Effector CD8-positive, alpha-beta T cell (primary cell): ENCODE data around the gene LRRC18.

Experiments
- DNase-seq: peaks from one replicate; lab custom pipeline; 2025; lab: John Stamatoyannopoulos, UW

Gene LRRC18

DNA sequence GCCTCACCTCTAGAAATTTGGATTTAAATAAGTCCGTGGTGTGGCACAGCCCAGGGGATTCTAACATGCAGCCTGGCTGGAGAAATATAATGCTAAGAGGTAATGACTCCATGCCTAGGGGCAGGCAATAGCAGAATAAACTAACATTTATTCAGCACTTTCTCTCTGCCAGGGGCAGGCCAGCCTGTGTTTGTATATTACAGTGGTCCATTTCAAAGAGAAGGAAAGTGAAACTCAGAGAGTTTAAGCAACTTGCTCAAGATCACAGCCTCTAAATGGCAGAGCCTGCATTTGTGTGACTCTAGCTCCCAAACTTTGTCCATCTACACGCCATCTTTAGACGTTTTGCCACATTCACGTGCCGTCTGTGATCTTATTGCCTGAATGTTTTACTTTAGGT, 6.7 kb upstream of the LRRC18 start:
- no peak for DNase-seq

- DNase-seq, result no peak
Measured at GRCh38 chr10:48945441-48946130, 5.9 kb upstream of the LRRC18 start.

DNA sequence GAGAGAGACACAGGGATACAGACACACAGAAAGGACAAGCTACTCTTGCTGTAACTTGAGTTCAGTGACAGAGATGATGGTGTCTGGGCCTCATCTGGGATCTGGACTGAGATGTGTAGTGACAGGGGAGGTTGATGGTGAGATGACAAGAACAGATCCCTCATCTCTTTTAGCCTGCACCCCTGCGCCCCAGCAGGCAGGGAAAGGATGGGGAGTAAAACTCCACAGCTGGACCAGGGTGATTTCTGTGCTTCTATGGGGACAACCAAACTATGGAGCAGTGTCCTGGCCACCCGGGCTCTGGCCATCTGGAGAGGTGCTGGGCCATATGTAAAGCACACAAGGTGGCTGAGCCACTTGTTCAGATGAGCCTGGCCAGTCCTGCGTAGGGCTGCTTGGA, 4.5 kb upstream of the LRRC18 start:
- DNase-seq, result no peak

DNA sequence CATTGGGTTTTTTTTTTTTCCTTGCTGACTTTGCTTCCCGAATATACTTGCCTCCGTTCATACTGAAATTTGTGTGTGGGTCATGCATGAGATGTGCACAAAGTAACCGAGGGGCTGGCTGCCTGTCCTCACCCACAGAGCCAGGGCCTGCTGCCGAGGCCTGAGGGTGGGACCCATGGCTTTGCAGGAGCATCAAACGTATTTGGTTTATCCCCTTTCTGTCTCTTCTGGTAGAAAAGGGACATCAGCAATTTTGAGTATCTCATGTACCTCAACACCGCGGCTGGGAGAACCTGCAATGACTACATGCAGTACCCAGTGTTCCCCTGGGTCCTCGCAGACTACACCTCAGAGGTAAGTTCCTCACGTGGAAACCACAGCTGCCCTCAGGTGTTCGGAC, 3.5 kb upstream of the LRRC18 start:
- no peak for DNase-seq

GRCh38 chr10:48941427-48942075, 1.9 kb upstream of the LRRC18 start:
- no peak for DNase-seq

GRCh38 chr10:48940958-48941357, 1.3 kb upstream of the LRRC18 start:
- DNase-seq, result no peak

DNA sequence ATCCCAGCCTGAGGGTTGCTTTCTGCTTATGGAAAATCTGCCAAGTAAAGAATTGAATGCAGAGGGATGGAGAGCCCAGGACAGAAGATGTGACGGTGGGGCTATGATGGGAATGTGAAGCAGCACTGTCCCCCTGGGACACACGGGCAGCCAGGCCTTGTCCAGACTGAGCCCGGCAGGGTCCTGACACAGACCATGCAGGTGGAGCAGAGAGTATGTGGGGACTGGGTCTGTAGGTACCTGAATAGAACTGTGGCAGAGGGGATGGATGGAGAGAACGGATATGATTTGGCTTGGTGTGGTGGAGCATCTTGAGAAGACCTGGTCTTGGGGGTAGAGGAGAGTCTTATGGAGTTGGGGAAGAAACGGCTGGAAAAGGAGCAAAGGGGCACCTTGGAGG, 732 bp upstream of the LRRC18 start:
- DNase-seq, result no peak

DNA sequence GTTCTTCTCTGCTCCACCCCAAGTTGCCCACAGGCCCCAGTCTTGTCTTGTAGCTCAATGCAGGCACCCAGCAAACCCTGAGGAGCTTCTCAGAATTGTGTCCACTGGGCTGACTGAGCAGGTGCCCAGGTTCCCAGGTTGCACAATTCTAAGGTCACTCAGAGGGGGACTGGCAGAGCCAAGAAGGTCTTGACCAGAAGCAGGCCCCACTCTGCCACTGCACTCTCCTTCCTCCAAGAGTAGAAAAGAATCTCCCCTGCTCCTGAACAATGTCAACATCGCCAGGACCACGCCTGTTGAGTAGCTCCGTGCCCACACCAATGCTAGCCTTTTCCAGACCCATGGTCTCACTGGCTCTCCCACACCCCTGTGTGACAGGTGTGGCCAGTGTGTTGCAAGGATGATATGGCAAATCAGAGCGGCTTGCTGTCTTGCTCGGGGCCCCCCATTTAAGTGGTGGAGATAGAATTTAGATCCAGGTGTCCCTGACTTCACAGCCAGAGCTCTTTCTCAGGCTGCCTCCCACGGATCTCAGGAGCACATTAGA, 577 bp downstream of the LRRC18 start:
- no peak for DNase-seq

GRCh38 chr10:48938281-48938680, 1.4 kb downstream of the LRRC18 start:
- no peak for DNase-seq

DNA sequence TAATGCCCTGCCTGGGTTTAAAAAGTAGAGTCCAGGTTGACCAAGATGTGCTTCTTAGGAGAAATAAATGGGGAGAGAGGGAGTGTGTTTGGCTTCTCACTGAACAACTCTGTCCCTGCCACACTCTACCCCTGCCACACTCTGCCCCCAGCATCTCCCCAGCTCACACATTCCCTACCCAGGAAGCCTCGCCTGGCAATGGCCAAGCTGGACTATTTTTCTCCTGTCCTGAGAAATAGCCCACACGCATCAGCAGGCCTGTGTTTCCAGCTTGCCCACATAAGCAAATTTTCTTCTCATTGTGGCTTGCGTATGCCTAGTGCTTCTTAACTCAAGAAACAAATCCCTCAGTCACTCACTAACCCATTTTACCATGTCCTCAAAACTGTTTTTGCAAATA, 1.8 kb downstream of the LRRC18 start:
- no peak for DNase-seq

GRCh38 chr10:48935577-48935976, 4.1 kb downstream of the LRRC18 start:
- no peak for DNase-seq

DNA sequence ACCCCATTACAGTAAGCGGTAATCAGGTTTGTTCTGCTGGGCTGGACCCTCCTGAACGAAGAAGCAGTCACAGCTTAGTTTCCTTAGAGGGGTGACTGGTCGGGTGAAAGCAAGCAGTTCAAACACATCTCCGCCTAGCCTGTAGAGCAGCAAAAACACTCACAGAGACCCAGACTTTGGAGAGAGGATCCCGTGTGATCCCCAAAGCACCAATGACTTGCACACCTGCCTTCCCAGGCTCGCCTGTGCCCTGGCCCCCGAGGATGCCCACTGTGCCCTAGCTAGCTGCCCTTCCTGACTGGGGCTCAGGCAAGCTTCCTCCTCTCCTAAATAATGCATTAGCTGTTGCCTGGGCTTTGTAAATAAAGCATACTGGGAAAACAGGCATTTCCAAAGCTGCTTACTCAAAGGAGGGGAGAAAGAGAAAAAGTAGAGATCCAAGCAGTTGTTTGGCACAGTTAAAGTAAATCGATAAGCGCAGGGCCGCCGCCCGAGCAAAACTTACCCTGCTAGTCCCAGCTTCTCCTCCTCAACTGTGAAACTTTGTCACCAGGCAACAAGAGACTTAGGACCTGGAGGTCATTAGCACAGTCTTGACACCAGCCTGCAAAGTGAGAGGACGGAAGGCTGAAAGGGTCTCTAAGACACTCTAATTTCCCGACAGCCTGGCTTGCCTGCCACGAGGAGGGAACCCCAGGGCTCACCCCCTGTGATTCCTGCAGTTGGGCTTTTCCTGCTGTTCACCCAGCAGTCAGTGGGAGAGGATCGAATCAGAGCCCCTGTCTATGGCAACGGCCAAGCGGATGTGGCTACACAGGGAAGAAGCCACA, 4.8 kb downstream of the LRRC18 start:
- no peak for DNase-seq

- no peak for DNase-seq
Measured at GRCh38 chr10:48932831-48933664, 6.6 kb downstream of the LRRC18 start.

- no peak for DNase-seq
Measured at GRCh38 chr10:48931188-48931587, 8.5 kb downstream of the LRRC18 start.

DNA sequence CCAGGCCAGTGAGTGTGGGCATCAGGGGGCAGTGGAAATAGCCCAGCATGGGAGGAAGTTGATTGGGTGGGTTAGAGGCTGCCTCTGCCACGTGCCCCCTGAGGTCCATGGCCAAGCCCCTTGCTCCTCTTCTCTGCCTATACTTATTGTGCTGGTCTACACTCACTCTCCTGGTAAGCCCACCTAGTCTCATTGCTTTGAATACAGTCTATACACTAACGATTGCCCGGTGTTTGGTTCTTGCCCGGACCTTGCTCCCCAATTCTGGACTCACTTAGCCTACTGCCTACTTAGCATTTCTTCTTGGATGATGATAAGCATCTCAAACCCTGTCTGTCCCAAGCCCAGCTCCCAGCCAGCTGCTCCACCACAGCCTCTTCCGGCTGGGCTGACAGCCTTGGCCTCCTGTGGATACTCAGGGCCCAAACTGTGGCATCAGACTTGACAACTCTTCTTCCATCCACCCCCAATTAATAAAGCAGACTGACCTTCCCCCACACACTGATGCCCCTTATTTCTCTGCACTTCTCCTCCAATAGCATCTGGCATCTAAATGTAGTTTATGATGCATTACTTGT, 10.1 kb downstream of the LRRC18 start:
- no peak for DNase-seq

DNA sequence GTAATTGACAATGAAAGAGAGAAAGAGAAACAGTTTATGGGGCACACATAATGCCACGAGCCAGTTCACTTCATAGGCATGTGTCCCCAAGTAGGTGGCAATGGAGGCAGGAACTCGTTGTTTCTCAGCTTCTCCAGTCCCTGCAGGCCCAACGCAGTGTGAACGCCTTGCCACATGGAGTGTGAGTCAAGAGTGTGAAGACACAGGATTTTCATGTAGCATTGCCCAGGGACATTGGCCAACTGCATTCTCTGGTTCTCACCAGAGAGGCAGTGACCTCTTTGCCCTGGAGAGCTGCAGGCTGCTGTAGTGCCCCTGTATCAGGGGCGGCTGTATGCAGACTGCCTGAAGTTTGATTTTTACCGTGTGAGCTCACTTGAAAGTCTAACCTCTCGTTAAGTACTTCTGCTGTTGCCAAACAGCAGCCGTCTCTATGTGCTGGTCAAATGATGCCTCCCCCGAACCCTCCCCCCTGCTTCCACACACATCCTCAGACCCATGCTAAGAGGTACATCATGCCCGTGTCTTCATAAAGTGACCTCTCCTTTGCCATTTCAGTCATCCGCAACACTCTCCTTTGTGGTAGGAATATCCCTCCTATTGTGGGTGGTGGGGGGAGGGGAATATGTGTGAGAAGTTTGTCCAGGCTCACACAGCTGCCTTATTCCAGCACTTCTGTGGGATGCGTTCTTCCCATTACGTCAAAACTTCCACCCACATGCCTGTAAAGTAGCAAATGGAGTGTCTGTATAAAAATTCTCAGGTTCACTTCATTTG, 12.7 kb downstream of the LRRC18 start:
- no peak for DNase-seq

DNA sequence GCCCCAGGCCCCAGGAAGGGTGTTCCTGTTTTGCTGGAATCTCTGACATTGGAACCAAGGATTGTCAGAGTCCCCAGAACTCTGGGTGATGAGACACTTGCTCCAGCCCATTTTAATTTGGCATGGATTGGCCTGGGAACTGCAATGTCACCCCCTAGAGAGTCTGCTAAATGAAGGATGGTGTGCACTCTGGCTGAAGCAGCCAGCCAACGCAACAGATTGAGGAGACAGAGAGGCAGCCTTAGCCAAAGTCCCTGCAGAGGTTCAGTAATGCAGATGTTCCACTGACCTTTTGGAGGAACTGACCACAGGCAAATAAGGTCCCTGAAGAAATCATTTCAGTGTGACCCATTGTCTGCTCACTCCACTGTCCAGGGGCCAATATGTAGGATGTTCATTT, 13.4 kb downstream of the LRRC18 start:
- DNase-seq, result no peak

DNA sequence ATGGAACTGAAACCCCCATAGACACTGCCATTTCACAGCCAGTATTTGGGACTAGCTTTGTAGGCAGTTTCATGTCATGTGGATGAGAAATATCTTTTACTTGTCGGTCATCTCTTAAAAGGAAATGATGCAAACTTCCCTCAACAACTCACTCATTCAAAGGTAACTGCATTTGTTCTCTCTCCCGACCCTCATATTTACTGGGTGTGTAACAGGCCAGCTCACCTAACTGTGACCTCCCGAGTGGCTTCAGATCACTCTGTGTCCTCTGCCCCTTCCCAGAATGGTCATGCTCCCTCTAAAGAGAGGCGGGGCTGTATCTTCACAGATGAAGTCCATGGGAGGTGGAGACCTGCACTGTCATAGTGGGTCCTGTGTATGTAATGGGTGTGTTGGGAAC, 14.7 kb downstream of the LRRC18 start:
- DNase-seq, result no peak

GRCh38 chr10:48923748-48924147, 15.9 kb downstream of the LRRC18 start:
- no peak for DNase-seq

GRCh38 chr10:48913674-48914073, 26.0 kb downstream of the LRRC18 start:
- DNase-seq, result no peak

DNA sequence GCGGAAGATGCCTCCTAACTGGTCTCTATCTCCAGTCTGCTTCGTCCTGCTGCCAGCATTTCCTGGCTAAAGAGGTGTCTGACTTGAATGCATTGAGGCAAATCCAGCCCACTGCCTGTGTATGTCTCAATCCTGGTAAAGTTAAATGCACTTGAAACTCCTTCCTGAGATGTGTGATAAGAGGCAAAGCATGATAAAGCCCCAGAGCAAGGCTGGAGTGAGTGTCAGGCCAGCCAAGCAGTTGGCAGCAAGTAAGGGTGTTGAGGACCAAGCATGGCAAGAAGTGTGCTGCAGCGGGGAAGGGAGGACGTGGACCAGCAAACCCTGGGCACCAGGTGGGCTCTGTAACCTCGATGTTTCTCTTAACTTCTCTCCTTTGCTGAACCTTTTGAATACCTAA, 29.1 kb downstream of the LRRC18 start:
- no peak for DNase-seq
